ENCODE measurements around the gene BCKDHA.
A peak's percentile ranks its signal among the peaks of the same experiment; 100 is the strongest.
"Not testable (repeated sequence)": the region's sequence is repeated elsewhere in the genome, so short reads cannot be mapped to it uniquely, and the experiment has no call there.

Gene BCKDHA

GRCh38 chr19:41367848-41368301, 29.7 kb upstream of the BCKDHA start:
- peak; percentile 82 for DNase-seq

DNA sequence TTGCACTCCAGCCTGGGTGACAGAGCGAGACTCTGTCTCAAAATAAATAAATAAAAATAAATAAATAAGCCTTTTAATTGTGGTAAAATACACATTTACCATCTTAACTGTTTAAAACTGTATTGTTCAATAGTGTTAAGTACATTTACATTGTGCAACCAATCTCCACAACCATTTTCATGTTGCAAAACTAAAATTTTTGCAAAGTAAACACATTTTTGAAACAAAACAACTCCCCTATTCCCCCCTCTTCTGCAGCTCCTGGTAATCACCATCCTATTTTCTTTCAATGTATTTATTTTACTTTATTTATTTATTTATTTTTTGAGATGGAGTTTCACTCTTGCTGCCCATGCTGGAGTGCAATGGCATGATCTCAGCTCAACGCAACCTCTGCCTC, 27.8 kb upstream of the BCKDHA start:
- no peak for DNase-seq

GRCh38 chr19:41371119-41371518, 26.5 kb upstream of the BCKDHA start:
- not testable (repeated sequence) for DNase-seq

GRCh38 chr19:41371541-41371940, 26.1 kb upstream of the BCKDHA start:
- no peak for DNase-seq

DNA sequence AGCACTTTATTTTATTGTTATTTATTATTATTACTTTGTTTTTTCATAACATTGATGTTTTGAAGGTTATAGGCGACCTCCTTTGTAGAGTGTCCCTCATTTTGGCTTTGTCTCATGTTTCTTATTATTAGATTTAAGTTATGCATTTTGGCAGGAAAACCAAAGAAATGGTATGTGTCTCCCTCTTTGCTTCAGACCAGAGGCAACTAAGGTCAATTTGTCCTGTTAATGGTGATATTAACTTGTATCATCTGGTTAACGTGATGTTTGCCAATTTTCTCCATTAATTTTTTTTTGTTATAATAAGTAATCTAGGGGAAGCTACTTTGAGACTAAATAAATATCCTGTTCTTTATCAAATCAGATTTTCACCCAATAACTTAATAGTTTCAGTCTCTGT, 25.1 kb upstream of the BCKDHA start:
- DNase-seq, result no peak

DNA sequence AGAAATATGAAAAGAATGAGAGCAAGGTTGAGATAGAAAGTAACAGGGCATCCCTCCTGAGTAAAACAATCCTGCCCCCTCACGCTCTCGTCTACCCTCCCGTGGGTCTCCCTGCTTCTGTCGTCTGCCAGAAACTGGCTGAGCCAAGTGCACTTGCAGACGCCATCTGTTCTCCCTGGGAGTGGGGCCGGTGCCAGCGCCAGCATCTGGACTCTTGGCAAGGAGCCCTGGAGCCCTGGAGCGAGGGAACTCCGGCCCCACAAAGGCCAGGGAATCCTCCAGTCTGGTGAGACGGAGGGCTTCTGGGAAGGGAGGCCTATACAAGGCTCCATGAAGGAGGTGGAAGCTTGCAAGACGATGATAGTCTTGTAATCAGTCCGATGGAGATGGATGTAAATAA, 23.6 kb upstream of the BCKDHA start:
- no peak for DNase-seq

GRCh38 chr19:41376241-41376997, 21.2 kb upstream of the BCKDHA start, which contains the start of gene TMEM91:
Gene TMEM91, plus strand, starts transcription at chr19:41376533. Its CDS starts 1,777 bp downstream, at chr19:41378310.
- no peak for DNase-seq

DNA sequence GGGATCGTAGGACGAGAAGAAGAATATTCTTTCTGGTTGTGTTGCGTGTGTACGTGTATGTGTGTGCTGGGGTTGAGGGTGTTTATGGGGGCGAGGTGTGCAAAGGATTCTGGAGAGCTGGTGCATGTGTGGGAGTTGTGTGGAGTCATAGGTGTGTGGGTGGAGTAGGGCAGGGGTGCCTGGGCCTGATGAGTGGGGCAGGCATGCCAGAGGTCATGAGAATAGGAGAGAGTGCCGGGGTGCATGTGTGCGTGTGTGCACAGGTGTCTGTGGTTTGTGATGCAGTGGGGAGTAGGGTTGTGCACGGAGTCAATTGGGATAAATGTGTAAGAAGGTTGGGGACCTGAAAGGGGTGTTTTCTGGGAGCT, 20.6 kb upstream of the BCKDHA start:
- no peak for DNase-seq

DNA sequence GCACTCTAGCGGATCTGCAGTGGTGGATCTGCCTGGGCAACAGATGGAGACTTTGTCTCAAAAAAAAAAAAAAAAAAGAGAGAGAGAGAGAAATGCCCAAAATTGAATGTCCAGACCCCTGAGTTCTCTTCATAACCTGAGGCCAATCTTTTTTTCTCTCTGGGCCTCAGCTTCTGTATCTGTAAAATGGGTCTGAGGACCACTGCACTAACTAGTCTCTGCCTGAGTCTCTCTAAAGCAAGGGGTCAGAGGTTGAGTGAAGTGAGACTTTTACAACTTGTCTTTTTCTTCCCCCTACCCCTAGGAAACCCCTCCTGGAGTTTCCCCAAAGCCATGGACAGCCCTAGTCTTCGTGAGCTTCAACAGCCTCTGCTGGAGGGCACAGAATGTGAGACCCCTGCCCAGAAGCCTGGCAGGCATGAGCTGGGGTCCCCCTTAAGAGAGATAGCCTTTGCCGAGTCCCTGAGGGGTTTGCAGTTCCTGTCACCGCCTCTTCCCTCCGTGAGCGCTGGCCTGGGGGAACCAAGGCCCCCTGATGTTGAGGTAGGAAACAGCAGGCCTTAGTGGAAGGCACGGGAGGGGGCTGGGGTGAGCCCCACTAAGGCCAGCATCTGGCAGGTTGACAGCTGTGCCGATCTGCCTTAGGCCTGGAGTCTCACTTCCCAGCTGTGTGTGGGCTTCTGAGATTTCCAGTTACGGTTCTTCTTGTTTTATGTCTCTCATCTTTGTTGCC, 19.5 kb upstream of the BCKDHA start:
- DNase-seq, result no peak

GRCh38 chr19:41381536-41381935, 16.1 kb upstream of the BCKDHA start:
- not testable (repeated sequence) for DNase-seq

- peak; percentile 12 for DNase-seq
Measured at GRCh38 chr19:41384351-41384750, 13.3 kb upstream of the BCKDHA start.

GRCh38 chr19:41386442-41386841, 11.2 kb upstream of the BCKDHA start:
- no peak for DNase-seq

GRCh38 chr19:41391618-41392017, 6.0 kb upstream of the BCKDHA start:
- DNase-seq, result no peak

- no peak for DNase-seq
Measured at GRCh38 chr19:41392775-41393174, 4.8 kb upstream of the BCKDHA start.

GRCh38 chr19:41395355-41395754, 2.3 kb upstream of the BCKDHA start:
- no peak for DNase-seq

- peak; percentile 54 for DNase-seq
Measured at GRCh38 chr19:41398050-41398418, 416 bp downstream of the BCKDHA start.

GRCh38 chr19:41398598-41398997, 980 bp downstream of the BCKDHA start:
- DNase-seq, result no peak

DNA sequence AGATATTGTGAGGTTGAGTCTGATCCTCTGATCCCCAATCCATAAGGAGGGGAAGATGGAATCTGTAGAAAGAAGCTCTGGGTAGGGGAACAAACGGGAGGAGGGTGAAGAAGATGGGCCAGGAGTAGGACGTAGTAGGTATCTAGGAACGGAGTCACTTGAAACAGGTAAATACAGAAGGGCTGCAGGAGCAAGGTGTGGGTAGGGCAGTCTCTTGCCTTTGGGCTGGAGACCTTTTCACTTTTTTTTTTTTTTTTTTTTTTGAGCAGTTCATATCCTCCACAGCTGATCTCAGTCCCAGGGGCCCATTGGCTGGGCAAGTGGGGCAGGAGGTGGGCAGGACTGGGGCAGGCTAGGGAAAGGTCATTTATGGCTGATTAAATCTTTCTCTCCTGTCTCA, 1.5 kb downstream of the BCKDHA start:
- DNase-seq, result no peak

GRCh38 chr19:41399525-41399924, 1.9 kb downstream of the BCKDHA start:
- no peak for DNase-seq

DNA sequence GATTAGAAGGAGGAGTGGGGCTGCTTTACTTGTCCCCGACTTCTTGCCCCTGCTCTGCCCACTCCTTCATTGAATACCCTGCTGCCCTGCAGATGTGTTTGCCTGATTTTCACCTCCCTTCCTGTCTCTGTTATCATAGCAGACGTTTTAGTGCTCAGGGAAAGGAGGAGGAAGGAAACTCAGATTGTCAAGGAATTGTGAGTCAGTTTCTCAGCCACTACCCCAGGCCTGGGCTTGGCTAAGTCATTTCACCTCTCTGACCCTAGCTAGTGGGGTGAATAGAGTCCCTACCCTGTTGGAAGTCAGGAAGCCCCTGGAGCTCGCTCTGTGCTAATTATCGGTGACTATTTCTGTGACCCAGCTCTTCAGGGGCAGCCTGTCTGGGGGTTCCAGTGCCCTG, 3.9 kb downstream of the BCKDHA start:
- no peak for DNase-seq

DNA sequence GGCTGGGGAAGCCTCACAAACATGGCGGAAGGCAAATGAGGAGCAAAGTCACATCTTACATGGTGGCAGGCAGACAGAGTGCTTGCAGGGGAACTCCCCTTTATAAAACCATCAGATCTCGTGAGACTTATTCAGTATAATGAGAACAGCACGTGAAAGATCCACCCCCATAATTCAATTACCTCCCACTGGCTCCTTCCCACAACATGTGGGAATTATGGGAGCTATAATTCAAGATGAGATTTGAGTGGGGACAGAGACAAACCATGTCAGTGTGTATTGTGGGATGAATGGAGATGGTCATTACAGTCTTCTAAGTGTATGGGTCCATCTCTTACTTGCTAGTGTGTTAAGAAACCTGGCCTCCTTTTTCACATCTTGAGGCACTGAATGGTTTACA, 4.4 kb downstream of the BCKDHA start:
- DNase-seq, result no peak

GRCh38 chr19:41403181-41403970, 5.8 kb downstream of the BCKDHA start:
- no peak for DNase-seq

DNA sequence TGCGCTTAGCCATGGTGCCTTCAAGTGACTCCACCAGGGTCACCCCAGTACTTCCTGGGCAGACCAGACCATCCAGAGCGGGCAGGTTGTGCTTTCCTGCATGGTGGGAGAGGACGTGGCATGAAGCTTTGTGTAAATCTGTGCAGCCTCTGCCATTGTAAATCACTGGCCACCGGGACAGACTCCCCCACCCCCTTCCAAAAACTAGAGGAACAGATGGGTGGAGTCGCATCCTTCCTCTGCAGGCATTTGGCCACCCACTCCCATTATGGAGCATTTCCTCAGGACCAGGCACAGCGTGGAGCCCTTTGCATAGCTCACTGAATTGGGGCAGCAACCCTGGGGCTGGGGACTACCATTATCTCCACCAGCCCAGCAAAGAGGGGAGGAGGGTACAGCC, 8.2 kb downstream of the BCKDHA start:
- no peak for DNase-seq

- DNase-seq, result peak; percentile 78
Measured at GRCh38 chr19:41407271-41407670, 9.7 kb downstream of the BCKDHA start.
